H1 (cell line): ENCODE measurements around the gene NUDT2. TPM values are rescaled to one million over a fixed set of nuclear protein-coding genes. Genes with fewer than 3 reads are reported as not detected.

ENCODE experiments used
- CTCF ChIA-PET: fragments of 300-600 bp; sonication (Branson Sonifier 250); formaldehyde crosslinking; loops from one replicate; lab custom pipeline; 2021; ENCODE audit not compliant: partially characterized antibody; lab: Charles Lee
- POLR2A ChIA-PET: fragments of 300-600 bp; sonication (Branson Sonifier 250); formaldehyde crosslinking; loops from one replicate; lab custom pipeline; 2021; ENCODE audit warnings: inconsistent platforms; ENCODE audit not compliant: partially characterized antibody; lab: Charles Lee
- DNase-seq, 2 experiments: peaks; one replicate each; pipeline versions ENCODE4 v3.0.0 to v3.0.0-alpha.2; 2010 to 2022; ENCODE audit warnings: low spot score in 2 of 2, low read depth in 1 of 2, mixed read lengths in 1 of 2
- FAIRE-seq: peaks from 2 replicates; lab custom pipeline; 2011; peaks lifted over from hg19 to GRCh38; lab: Jason Lieb, UNC
- H2AFZ ChIP-seq: 2 replicates; pipeline ENCODE4 v1.8.1; 2012; ENCODE audit warnings: low read length, inconsistent platforms
- H2AK5ac ChIP-seq: 2 replicates; pipeline ENCODE4 v1.6.1; 2013; ENCODE audit warnings: low read depth, low read length
- H2BK120ac ChIP-seq: replicated peaks from 2 replicates; pipeline ENCODE3; 2013; ENCODE audit warnings: low read depth, low read length, inconsistent platforms
- H2BK12ac ChIP-seq: 2 replicates; pipeline ENCODE4 v1.6.1; 2013; ENCODE audit warnings: low read depth, low read length
- H2BK15ac ChIP-seq: 2 replicates; pipeline ENCODE4 v1.6.1; 2013; ENCODE audit warnings: low read length
- H2BK20ac ChIP-seq: 2 replicates; pipeline ENCODE4 v1.6.1; 2013; ENCODE audit warnings: low read length
- H2BK5ac ChIP-seq: 2 replicates; pipeline ENCODE4 v1.6.1; 2013; ENCODE audit warnings: low read depth, low read length
- H3K14ac ChIP-seq: 2 replicates; pipeline ENCODE4 v1.6.1; 2013; ENCODE audit warnings: inconsistent platforms; ENCODE audit not compliant: insufficient read length
- H3K18ac ChIP-seq: 2 replicates; pipeline ENCODE4 v1.6.1; 2013; ENCODE audit warnings: low read length; ENCODE audit errors: extremely low read depth
- H3K23ac ChIP-seq: 2 replicates; pipeline ENCODE4 v1.6.1; 2013; ENCODE audit warnings: inconsistent platforms; ENCODE audit not compliant: insufficient read length
- H3K23me2 ChIP-seq: 2 replicates; pipeline ENCODE4 v1.6.1; 2013; ENCODE audit warnings: low read depth, low read length
- H3K27ac ChIP-seq: 2 replicates; pipeline ENCODE4 v1.6.1; 2011; ENCODE audit warnings: low read depth, low read length, inconsistent platforms
- H3K27me3 ChIP-seq, 4 experiments: replicated peaks in 1 of 4; 1 replicate in 1 of 4; 2 replicates in 3 of 4; pipeline versions ENCODE4 v1.6.1 to v1.8.1; 2011 to 2013; ENCODE audit warnings: low read length in 3 of 4, mild to moderate bottlenecking in 3 of 4, inconsistent platforms in 2 of 4, mixed read lengths in 2 of 4, moderate library complexity in 1 of 4; ENCODE audit not compliant: control insufficient read depth in 3 of 4, insufficient read depth in 3 of 4; ENCODE audit errors: extremely low read depth in 1 of 4
- H3K36me3 ChIP-seq, 4 experiments: 2 replicates each; pipeline versions ENCODE4 v1.6.1 to v1.8.1; 2011 to 2013; ENCODE audit warnings: mild to moderate bottlenecking in 4 of 4, low read length in 3 of 4, moderate library complexity in 2 of 4, control low read depth in 1 of 4, inconsistent platforms in 1 of 4; ENCODE audit not compliant: insufficient read depth in 4 of 4, control insufficient read depth in 2 of 4
- H3K4ac ChIP-seq: replicated peaks from 2 replicates; pipeline ENCODE3; 2013; ENCODE audit warnings: low read length, low read depth, mixed read lengths, inconsistent platforms; ENCODE audit not compliant: insufficient read length
- H3K4me1 ChIP-seq, 4 experiments: replicated peaks in 1 of 4; 1 replicate in 1 of 4; 2 replicates in 3 of 4; pipeline versions ENCODE4 v1.6.1 to v1.8.1; 2011 to 2013; ENCODE audit warnings: low read length in 3 of 4, inconsistent platforms in 2 of 4, mixed read lengths in 1 of 4; ENCODE audit not compliant: insufficient read depth in 4 of 4, control insufficient read depth in 3 of 4
- H3K4me2 ChIP-seq, 2 experiments: 2 replicates each; pipeline versions ENCODE4 v1.6.1 to v1.8.1; 2011 to 2013; ENCODE audit warnings: low read depth in 2 of 2, low read length in 2 of 2, control low read depth in 1 of 2, inconsistent platforms in 1 of 2, mild to moderate bottlenecking in 1 of 2; ENCODE audit not compliant: insufficient read depth in 1 of 2
- H3K4me3 ChIP-seq, 4 experiments: fragments of 200-600, 300-600 bp in 1 of 4; sonication (generic), shearing (Covaris generic), sonication (Bioruptor Twin) in 1 of 4; 2 replicates each; pipeline versions ENCODE4 v1.5.1 to v1.8.1; 2011 to 2016; ENCODE audit warnings: low read length in 4 of 4, low read depth in 3 of 4, control low read depth in 2 of 4, inconsistent platforms in 2 of 4, mild to moderate bottlenecking in 2 of 4, mixed read lengths in 1 of 4, moderate library complexity in 1 of 4; ENCODE audit not compliant: insufficient read depth in 2 of 4; ENCODE audit errors: extremely low read depth in 1 of 4
- H3K56ac ChIP-seq: replicated peaks from 2 replicates; pipeline ENCODE3; 2013; ENCODE audit warnings: low read depth, mild to moderate bottlenecking, mixed read lengths, low read length, inconsistent platforms; ENCODE audit not compliant: insufficient read length
- H3K79me1 ChIP-seq: 2 replicates; pipeline ENCODE4 v1.6.1; 2013; ENCODE audit warnings: low read depth, low read length, control low read depth
- H3K79me2 ChIP-seq, 2 experiments: 2 replicates each; pipeline versions ENCODE4 v1.6.1 to v1.8.1; 2012 to 2013; ENCODE audit warnings: low read length in 2 of 2, mild to moderate bottlenecking in 2 of 2, inconsistent platforms in 1 of 2; ENCODE audit not compliant: insufficient read depth in 2 of 2, control insufficient read depth in 1 of 2
- H3K9ac ChIP-seq, 4 experiments: replicated peaks in 1 of 4; 1 replicate in 1 of 4; 2 replicates in 3 of 4; pipeline versions ENCODE4 v1.6.1 to v1.8.1; 2011 to 2013; ENCODE audit warnings: low read depth in 3 of 4, low read length in 3 of 4, control low read depth in 2 of 4, mild to moderate bottlenecking in 2 of 4, moderate library complexity in 2 of 4, inconsistent platforms in 1 of 4; ENCODE audit errors: extremely low read depth in 1 of 4
- H3K9me3 ChIP-seq, 2 experiments: 2 replicates each; pipeline versions ENCODE4 v1.6.1 to v1.8.1; 2012 to 2013; ENCODE audit warnings: mild to moderate bottlenecking in 2 of 2, moderate library complexity in 2 of 2, control low read depth in 1 of 2, inconsistent platforms in 1 of 2, low read depth in 1 of 2, low read length in 1 of 2, mixed read lengths in 1 of 2; ENCODE audit not compliant: insufficient read depth in 2 of 2
- H4K20me1 ChIP-seq, 2 experiments: replicated peaks in 1 of 2; 2 replicates each; pipeline versions ENCODE3 to v1.8.1; 2011 to 2013; ENCODE audit warnings: inconsistent platforms in 2 of 2, low read length in 2 of 2, mild to moderate bottlenecking in 1 of 2; ENCODE audit not compliant: insufficient read depth in 2 of 2, control insufficient read depth in 1 of 2
- H4K5ac ChIP-seq: 2 replicates; pipeline ENCODE4 v1.6.1; 2013; ENCODE audit warnings: low read length, low read depth, mixed read lengths, inconsistent platforms; ENCODE audit not compliant: insufficient read length
- H4K8ac ChIP-seq: 2 replicates; pipeline ENCODE4 v1.8.0; 2013; ENCODE audit warnings: mild to moderate bottlenecking, moderate library complexity, low read length, inconsistent platforms; ENCODE audit not compliant: insufficient read depth; ENCODE audit errors: extremely low read depth
- H4K91ac ChIP-seq: replicated peaks from 2 replicates; pipeline ENCODE3; 2013; ENCODE audit warnings: low read length, mixed read lengths, inconsistent platforms; ENCODE audit not compliant: insufficient read length
- BCL11A ChIP-seq, 2 experiments: IDR thresholded peaks; one replicate each; pipeline ENCODE4 v1.6.1; 2011; ENCODE audit warnings: low read depth in 2 of 2, low read length in 2 of 2, mild to moderate bottlenecking in 2 of 2
- CBX5 ChIP-seq: fragments of 300-800, 300-1000 bp; sonication (generic); IDR thresholded peaks from 2 replicates; pipeline ENCODE4 v1.7.1; 2016; ENCODE audit warnings: antibody characterized with exemption, low read length, low read depth
- CHD2 ChIP-seq: IDR thresholded peaks from 2 replicates; pipeline ENCODE4 v1.6.1; 2012; ENCODE audit warnings: low read length, improper control_type of control experiment
- CTBP2 ChIP-seq: IDR thresholded peaks from 2 replicates; pipeline ENCODE4 v1.7.0; 2011; ENCODE audit warnings: borderline replicate concordance, mild to moderate bottlenecking, moderate library complexity, mixed read lengths, low read length; ENCODE audit not compliant: insufficient read depth, insufficient read length
- GTF2F1 ChIP-seq: IDR thresholded peaks from 2 replicates; pipeline ENCODE4 v1.6.1; 2012; ENCODE audit warnings: low read depth, low read length, improper control_type of control experiment, borderline replicate concordance
- NANOG ChIP-seq: IDR thresholded peaks from 2 replicates; pipeline ENCODE4 v1.6.1; 2011; ENCODE audit warnings: low read length, low read depth, mild to moderate bottlenecking, inconsistent platforms; ENCODE audit not compliant: insufficient read depth, poor library complexity, severe bottlenecking
- RAD21 ChIP-seq, 2 experiments: IDR thresholded peaks in 1 of 2; conservative IDR thresholded peaks in 1 of 2; 2 replicates each; pipeline ENCODE4 v1.6.1; 2011; ENCODE audit warnings: low read depth in 2 of 2, low read length in 2 of 2, improper control_type of control experiment in 1 of 2, inconsistent platforms in 1 of 2, mild to moderate bottlenecking in 1 of 2, moderate library complexity in 1 of 2
- RBBP5 ChIP-seq: IDR thresholded peaks from 2 replicates; pipeline ENCODE4 v1.7.1; 2012; ENCODE audit warnings: low read depth, mild to moderate bottlenecking, inconsistent platforms, low read length, moderate library complexity, borderline replicate concordance
- RNF2 ChIP-seq: fragments of 200-900, 300-1000 bp; sonication (generic); IDR thresholded peaks from 2 replicates; pipeline ENCODE4 v1.7.1; 2016; ENCODE audit warnings: borderline replicate concordance, low read depth, mild to moderate bottlenecking, antibody characterized with exemption, low read length; ENCODE audit not compliant: poor library complexity, severe bottlenecking; ENCODE audit errors: missing control alignments
- RXRA ChIP-seq: IDR thresholded peaks from 2 replicates; pipeline ENCODE4 v1.6.1; 2011; ENCODE audit warnings: low read depth, mild to moderate bottlenecking, low read length, moderate library complexity; ENCODE audit not compliant: insufficient read depth
- SRF ChIP-seq: IDR thresholded peaks from 2 replicates; pipeline ENCODE4 v1.6.1; 2011; ENCODE audit warnings: mild to moderate bottlenecking, low read depth, low read length, moderate library complexity
- SUZ12 ChIP-seq: fragments of 200-600 bp; sonication (generic); IDR thresholded peaks from 2 replicates; pipeline ENCODE4 v1.6.1; 2012; ENCODE audit warnings: mild to moderate bottlenecking, inconsistent platforms, low read length, moderate library complexity, mixed read lengths
- WGBS, 2 experiments: shearing (Covaris generic) in 1 of 2; methylation state at CpG; one replicate each; pipeline versions ENCODE4 v1.1.6 to v1.1.7; 2013 to 2015; ENCODE audit warnings: low lambda C conversion rate in 2 of 2, mixed read lengths in 2 of 2, inconsistent platforms in 1 of 2, low coverage in 1 of 2, missing lambda C conversion rate in 1 of 2; ENCODE audit not compliant: insufficient replicate concordance in 2 of 2, insufficient coverage in 1 of 2, insufficient read length in 1 of 2; ENCODE audit errors: extremely low coverage in 1 of 2, missing lambda C conversion rate in 1 of 2; 5-methylcytosine and 5-hydroxymethylcytosine counted together
- polyA plus RNA-seq, 7 experiments: library from polyadenylated mRNA; depleted of rRNA in 3 of 7; stranded (reverse) in 5 of 7; unstranded in 2 of 7; fragments of >200 nt in 5 of 7; fragments of 200-250 nt in 2 of 7; gene quantifications; 1 replicate in 5 of 7; 2 replicates in 1 of 7; 4 replicates in 1 of 7; pipeline versions ENCODE4 v1.2.1 to v1.2.3, GENCODE V29; 2011 to 2013; ENCODE audit warnings: missing spikeins in 2 of 7, mixed read lengths in 2 of 7
- total RNA-seq: library from RNA; stranded (reverse); fragmentation: NEBNext Ultra II Directional; extraction: Animal tissue kit (Norgen Biotek cat#: 25700); gene quantifications from 2 replicates; pipeline ENCODE4 v1.2.1, GENCODE V29; 2021

Gene NUDT2
- total and polyA plus RNA-seq, 2 of the 8 experiments (the other 6 are each of a cell fraction or from before 2014, with no cell fraction given) = 16.7 to 23.7 TPM

DNA sequence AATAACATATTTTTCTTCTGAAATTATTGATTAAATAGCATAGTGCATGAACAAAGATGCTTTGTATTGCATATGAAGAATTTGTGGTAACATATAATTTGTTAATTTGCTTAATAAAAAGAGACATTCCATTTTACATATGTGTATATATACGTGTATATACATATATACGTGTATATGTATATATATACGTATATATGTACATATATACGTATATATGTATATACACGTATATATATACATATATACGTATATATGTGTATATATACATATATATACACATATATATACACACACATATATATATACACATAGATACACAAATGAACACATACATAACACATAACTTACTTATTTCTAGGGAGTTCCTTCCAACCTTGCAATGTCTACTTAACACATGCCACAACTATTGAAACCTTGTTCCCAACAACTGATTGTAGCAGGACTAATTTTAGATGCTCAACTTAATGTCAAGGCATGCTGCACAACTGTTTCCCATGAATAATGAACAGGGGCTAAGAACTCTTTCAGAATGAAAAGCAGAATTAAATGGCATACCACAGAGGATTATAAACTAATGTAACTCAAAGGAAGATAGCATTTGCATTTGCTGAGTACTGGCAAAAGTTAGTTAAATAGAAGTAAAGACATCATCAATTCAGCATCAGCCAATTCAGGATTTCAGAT, 17.7 kb upstream of the NUDT2 start:
- Histone ChIP-seq H3K9ac (no peak overlapping the region), H4K91ac (no peak overlapping the region), H3K4ac (no peak overlapping the region), H2BK5ac (no peak overlapping the region), H2BK12ac (no peak overlapping the region), H4K8ac (no peak overlapping the region), H2AK5ac (no peak overlapping the region), H3K56ac (no peak overlapping the region), H4K5ac (no peak overlapping the region), H3K18ac (no peak overlapping the region), H2BK20ac (no peak overlapping the region), H3K23ac (no peak overlapping the region), H3K36me3 (no peaks in the 10 kb centered on the region), H3K79me1 (no peaks in the 10 kb centered on the region), H3K4me1 (no peaks in the 10 kb centered on the region), H2BK120ac (no peak overlapping the region), H2BK15ac (no peak overlapping the region), H3K27ac (no peak overlapping the region), H3K4me3 (no peak overlapping the region), H2AFZ (no peak overlapping the region), H3K79me2 (no peaks in the 10 kb centered on the region), H3K27me3 (no peaks in the 10 kb centered on the region), H4K20me1 (no peaks in the 10 kb centered on the region), H3K23me2 (no peaks in the 10 kb centered on the region), H3K9me3 (no peaks in the 10 kb centered on the region), H3K4me2 (no peak overlapping the region), H3K14ac (no peak overlapping the region)
- WGBS, 2 experiments = 81% methylated on average over 6 of the region's 6 CpGs; no CpG with 5 or more reads in 1 of the 2 experiments
- no peak for DNase-seq
- no peak for FAIRE-seq
- ChIA-PET POLR2A (no interaction called here), CTCF (no interaction called here)
- no peak for TF ChIP-seq CBX5
- no peak for TF ChIP-seq NANOG
- TF ChIP-seq RXRA = no peak
- TF ChIP-seq BCL11A (IDR thresholded peaks at IDR 0.05; ENCODE audit: low read depth in 2 of 2, low read length in 2 of 2) = no peak
- no peak for TF ChIP-seq CHD2
- TF ChIP-seq SRF = no peak
- no peak for TF ChIP-seq RBBP5
- TF ChIP-seq GTF2F1 = no peak
- TF ChIP-seq SUZ12 = no peak
- TF ChIP-seq RNF2 = no peak
- TF ChIP-seq RAD21 (IDR thresholded peaks at IDR 0.05 in 1 of 2, conservative IDR thresholded peaks at IDR 0.05 in 1 of 2; ENCODE audit: low read depth in 2 of 2, low read length in 2 of 2) = no peak
- TF ChIP-seq CTBP2 = no peak
